NOMO-1 treated with DMSO at 0.1 percent for 48 hours (cell line): ENCODE results near the gene SLC13A2.
"Not testable (repeated sequence)": the region's sequence is repeated elsewhere in the genome, so short reads cannot be mapped to it uniquely, and the experiment has no call there.

ENCODE experiments used
- DNase-seq: peaks from one replicate; lab custom pipeline; 2025; ENCODE audit not compliant: unreplicated experiment; lab: John Stamatoyannopoulos, UW

The SLC13A2 gene

GRCh38 chr17:28511858-28512461 is 38.5 kb downstream of the SLC13A2 start:
- no peak for DNase-seq

GRCh38 chr17:28513476-28513875 is 40.0 kb downstream of the SLC13A2 start:
- DNase-seq = no peak

- DNase-seq = no peak
Observed at GRCh38 chr17:28514561-28515002, 41.1 kb downstream of the SLC13A2 start.

GRCh38 chr17:28515518-28515917 is 42.1 kb downstream of the SLC13A2 start:
- DNase-seq = no peak

GRCh38 chr17:28518132-28518531 is 44.7 kb downstream of the SLC13A2 start:
- peak; percentile 77 for DNase-seq

- no peak for DNase-seq
Observed at GRCh38 chr17:28518578-28518977, 45.1 kb downstream of the SLC13A2 start.

GRCh38 chr17:28519236-28519635 is 45.8 kb downstream of the SLC13A2 start:
- no peak for DNase-seq

- DNase-seq = no peak
Observed at GRCh38 chr17:28520687-28521086, 47.2 kb downstream of the SLC13A2 start.

GRCh38 chr17:28521311-28522085 is 48.1 kb downstream of the SLC13A2 start:
- no peak for DNase-seq

GRCh38 chr17:28522281-28522680 is 48.8 kb downstream of the SLC13A2 start:
- DNase-seq = not testable (repeated sequence)

- no peak for DNase-seq
Observed at GRCh38 chr17:28523186-28523585, 49.7 kb downstream of the SLC13A2 start.

GRCh38 chr17:28523876-28524275 is 50.4 kb downstream of the SLC13A2 start:
- DNase-seq = no peak

GRCh38 chr17:28524476-28525424 is 51.3 kb downstream of the SLC13A2 start:
- no peak for DNase-seq

- DNase-seq = no peak
Observed at GRCh38 chr17:28526381-28526780, 52.9 kb downstream of the SLC13A2 start.

GRCh38 chr17:28527181-28527681 is 53.8 kb downstream of the SLC13A2 start:
- DNase-seq = no peak

GRCh38 chr17:28527859-28528258 is 54.4 kb downstream of the SLC13A2 start:
- no peak for DNase-seq

- no peak for DNase-seq
Observed at GRCh38 chr17:28528327-28529012, 55.0 kb downstream of the SLC13A2 start.

GRCh38 chr17:28529013-28529400 is 55.6 kb downstream of the SLC13A2 start:
- DNase-seq = no peak

- DNase-seq = no peak
Observed at GRCh38 chr17:28530250-28530649, 56.8 kb downstream of the SLC13A2 start.

GRCh38 chr17:28530926-28531325 is 57.5 kb downstream of the SLC13A2 start:
- DNase-seq = no peak
